ENCODE results near the gene MRPL27. TPM values are rescaled to one million over a fixed set of nuclear protein-coding genes. Genes with fewer than 3 reads are reported as not detected.
A peak's percentile ranks its signal among the peaks of the same experiment; 100 is the strongest.

MRPL27 gene
- total RNA-seq, 2 experiments from 2014 or later: 68.8 to 80.2 TPM

- DNase-seq (ENCODE audit: low spot score): no peak
- no TSS peak for BruUV-seq (replicated peaks)
- H3K79me2 ChIP-seq (ENCODE audit: insufficient read depth, low read depth, low read length): peaks cover 27% of the 10 kb centered on the region
- CTCF ChIA-PET (ENCODE audit: unreplicated experiment): interaction anchor here (1.0 kb wide), 1 partner anchor 24 kb away, joined by 4 read pairs; the partner anchor contains the start of gene LRRC59
- no peaks in the 10 kb centered on the region for H4K20me1 ChIP-seq (ENCODE audit: insufficient read depth, low read length)
- no peaks in the 10 kb centered on the region for H3K9me2 ChIP-seq (ENCODE audit: insufficient read depth, low read length)
- peak overlapping the region; percentile 83 for H3K27ac ChIP-seq (ENCODE audit: low read depth, low read length, poor library complexity, severe bottlenecking)
- TF ChIP-seq EZH2phosphoT487 (IDR thresholded peaks at IDR 0.05; ENCODE audit: borderline replicate concordance, low read depth, low read length) (no peak), CTCF (conservative IDR thresholded peaks at IDR 0.05; ENCODE audit: low read length) (no peak)
- peaks cover 66% of the 10 kb centered on the region for H3K36me3 ChIP-seq (ENCODE audit: insufficient read depth, low read length)
- H2AFZ ChIP-seq (ENCODE audit: low read length): peak overlapping the region; percentile 77; the same call in 1 of the 2 replicates
- POLR2A ChIA-PET: interaction anchor here (0.6 to 4.7 kb wide), 7 partner anchors 8 to 293 kb away, joined by 3 to 33 read pairs (median 8); partner anchors contain the start of gene LRRC59
- H3K4me2 ChIP-seq (ENCODE audit: low read length): peak overlapping the region; percentile 77
- intact Hi-C loops (cut with micrococcal nuclease; ENCODE audit: unreplicated experiment): no loop called here
- peak overlapping the region; percentile 91 for H3K4me3 ChIP-seq (ENCODE audit: low read depth, low read length, poor library complexity, severe bottlenecking)
- peaks cover 15% of the 10 kb centered on the region for H3K4me1 ChIP-seq (ENCODE audit: insufficient read depth, low read length, poor library complexity, severe bottlenecking)
- no peaks in the 10 kb centered on the region for H3K9me3 ChIP-seq (ENCODE audit: low read length)
Observed at GRCh38 chr17:50373705-50374104, 721 bp upstream of the MRPL27 start.

DNA sequence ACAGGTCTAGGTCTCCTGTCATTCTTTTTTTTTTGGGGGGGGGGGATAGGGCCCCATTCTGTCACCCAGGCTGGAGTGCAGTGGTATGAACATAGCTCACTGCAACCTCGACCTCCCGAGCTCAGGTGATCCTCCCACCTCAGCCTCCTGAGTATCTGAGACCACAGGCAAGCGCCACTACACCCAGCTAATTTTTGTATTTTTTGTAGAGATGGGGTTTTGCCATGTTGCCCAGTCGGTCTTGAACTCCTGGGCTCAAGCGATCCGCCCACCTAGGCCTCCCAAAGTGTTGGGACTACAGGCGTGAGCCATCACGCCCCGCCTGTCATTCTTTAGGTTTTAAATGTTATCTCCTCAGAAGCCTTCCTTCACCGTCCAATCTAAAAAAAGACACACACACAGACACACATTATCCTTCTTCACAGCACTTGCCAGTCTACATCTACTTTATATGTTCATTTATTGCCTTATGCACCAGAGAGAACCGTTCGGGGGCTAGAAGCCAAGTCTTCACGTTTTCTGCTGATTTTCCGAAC lies 694 bp downstream of the MRPL27 start:
- intact Hi-C loops (cut with micrococcal nuclease; ENCODE audit: unreplicated experiment): loop anchor here (1.0 kb wide), 1 partner anchor 25 kb away; the partner anchor contains the start of gene LRRC59
- TF ChIP-seq CTCF (conservative IDR thresholded peaks at IDR 0.05; ENCODE audit: low read length) (no peak), EZH2phosphoT487 (IDR thresholded peaks at IDR 0.05; ENCODE audit: borderline replicate concordance, low read depth, low read length) (no peak)
- peak overlapping the region; percentile 83 for H3K27ac ChIP-seq (ENCODE audit: low read depth, low read length, poor library complexity, severe bottlenecking)
- no peaks in the 10 kb centered on the region for H4K20me1 ChIP-seq (ENCODE audit: insufficient read depth, low read length)
- H3K4me3 ChIP-seq (ENCODE audit: low read depth, low read length, poor library complexity, severe bottlenecking): peak overlapping the region; percentile 91
- TSS peak; percentile 64 for BruUV-seq (replicated peaks)
- H3K4me1 ChIP-seq (ENCODE audit: insufficient read depth, low read length, poor library complexity, severe bottlenecking): peaks cover 15% of the 10 kb centered on the region
- ChIA-PET POLR2A (interaction anchor here (0.9 to 4.7 kb wide), 4 partner anchors 9 to 25 kb away, joined by 3 to 33 read pairs (median 16); partner anchors contain the start of gene LRRC59), CTCF (ENCODE audit: unreplicated experiment) (interaction anchor here (0.6 kb wide), 1 partner anchor 106 kb away, joined by 3 read pairs; no protein-coding TSS in a partner anchor)
- H3K4me2 ChIP-seq (ENCODE audit: low read length): peak overlapping the region; percentile 77
- peaks cover 70% of the 10 kb centered on the region for H3K36me3 ChIP-seq (ENCODE audit: insufficient read depth, low read length)
- peaks cover 27% of the 10 kb centered on the region for H3K79me2 ChIP-seq (ENCODE audit: insufficient read depth, low read depth, low read length)
- no peak for DNase-seq (ENCODE audit: low spot score)
- H2AFZ ChIP-seq (ENCODE audit: low read length): peak overlapping the region; percentile 77
- no peaks in the 10 kb centered on the region for H3K9me3 ChIP-seq (ENCODE audit: low read length)
- no peaks in the 10 kb centered on the region for H3K9me2 ChIP-seq (ENCODE audit: insufficient read depth, low read length)

DNA sequence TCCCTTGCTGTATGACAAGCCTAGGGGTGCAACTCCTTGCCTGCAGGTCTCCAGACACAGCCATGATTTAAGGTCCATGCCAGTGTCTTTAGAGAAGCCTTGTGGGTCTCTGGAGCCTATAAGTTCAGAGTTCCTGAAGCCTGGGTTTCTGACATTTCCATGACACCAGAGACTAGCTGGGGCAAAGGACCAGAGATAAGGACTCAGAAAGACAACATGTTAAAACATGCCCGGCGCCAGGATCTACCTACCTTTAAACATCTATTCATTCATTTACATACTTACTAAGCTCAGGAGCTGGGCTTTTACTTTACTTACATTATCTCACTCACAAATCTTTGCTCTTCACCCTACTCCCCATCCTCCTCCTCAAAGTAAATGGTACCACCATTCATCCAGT lies 1.5 kb downstream of the MRPL27 start:
- Histone ChIP-seq H3K9me2 (ENCODE audit: insufficient read depth, low read length) (no peaks in the 10 kb centered on the region), H3K4me3 (ENCODE audit: low read depth, low read length, poor library complexity, severe bottlenecking) (peak overlapping the region; percentile 91), H3K79me2 (ENCODE audit: insufficient read depth, low read depth, low read length) (peaks cover 27% of the 10 kb centered on the region), H4K20me1 (ENCODE audit: insufficient read depth, low read length) (no peaks in the 10 kb centered on the region), H3K36me3 (ENCODE audit: insufficient read depth, low read length) (peaks cover 71% of the 10 kb centered on the region), H2AFZ (ENCODE audit: low read length) (no peak overlapping the region), H3K9me3 (ENCODE audit: low read length) (no peaks in the 10 kb centered on the region), H3K27ac (ENCODE audit: low read depth, low read length, poor library complexity, severe bottlenecking) (no peak overlapping the region), H3K4me2 (ENCODE audit: low read length) (peak overlapping the region; percentile 77), H3K4me1 (ENCODE audit: insufficient read depth, low read length, poor library complexity, severe bottlenecking) (peaks cover 15% of the 10 kb centered on the region)
- TF ChIP-seq EZH2phosphoT487 (IDR thresholded peaks at IDR 0.05; ENCODE audit: borderline replicate concordance, low read depth, low read length): no peak
- TF ChIP-seq CTCF (conservative IDR thresholded peaks at IDR 0.05; ENCODE audit: low read length): no peak
- DNase-seq (ENCODE audit: low spot score): no peak
- POLR2A ChIA-PET: interaction anchor here (0.9 to 4.7 kb wide), 4 partner anchors 10 to 26 kb away, joined by 3 to 33 read pairs (median 16); partner anchors contain the start of gene LRRC59
- BruUV-seq (replicated peaks): no TSS peak
- intact Hi-C loops (cut with micrococcal nuclease; ENCODE audit: unreplicated experiment): no loop called here
- CTCF ChIA-PET (ENCODE audit: unreplicated experiment): no interaction called here

All from OCI-LY7 (cell line).